ENCODE data around the gene SNTG2. TPM values are rescaled to one million over a fixed set of nuclear protein-coding genes. Genes with fewer than 3 reads are reported as not detected.

The SNTG2 gene
- total RNA-seq, 1 donor from 2014 or later: 2.7 TPM

GRCh38 chr2:1319393-1319792 lies 368.7 kb downstream of the SNTG2 start:
- no peak for DNase-seq

- DNase-seq: no peak
Observed at GRCh38 chr2:1321321-1321720, 370.7 kb downstream of the SNTG2 start.

- DNase-seq: no peak
Observed at GRCh38 chr2:1324884-1325283, 374.2 kb downstream of the SNTG2 start.

- DNase-seq: no peak
Observed at GRCh38 chr2:1328684-1329083, 378.0 kb downstream of the SNTG2 start.

GRCh38 chr2:1339388-1340140 lies 388.9 kb downstream of the SNTG2 start:
- DNase-seq: no peak

- no peak for DNase-seq
Observed at GRCh38 chr2:1340141-1340512, 389.5 kb downstream of the SNTG2 start.

GRCh38 chr2:1341404-1342120 lies 390.9 kb downstream of the SNTG2 start:
- peak; percentile 34 for DNase-seq

- no peak for DNase-seq
Observed at GRCh38 chr2:1348789-1349188, 398.1 kb downstream of the SNTG2 start.

- no peak for DNase-seq
Observed at GRCh38 chr2:1350111-1350510, 399.5 kb downstream of the SNTG2 start.

- DNase-seq: no peak
Observed at GRCh38 chr2:1353124-1353523, 402.5 kb downstream of the SNTG2 start.

- no peak for DNase-seq
Observed at GRCh38 chr2:1353543-1353942, 402.9 kb downstream of the SNTG2 start.

GRCh38 chr2:1360144-1360543 lies 409.5 kb downstream of the SNTG2 start:
- no peak for DNase-seq

GRCh38 chr2:1360557-1361250 lies 410.1 kb downstream of the SNTG2 start:
- no peak for DNase-seq

- no peak for DNase-seq
Observed at GRCh38 chr2:1363367-1363766, 412.7 kb downstream of the SNTG2 start.

GRCh38 chr2:1366546-1367134 lies 416.0 kb downstream of the SNTG2 start:
- DNase-seq: no peak

- no peak for DNase-seq
Observed at GRCh38 chr2:1367601-1368000, 417.0 kb downstream of the SNTG2 start.

GRCh38 chr2:1369905-1370304 lies 419.3 kb downstream of the SNTG2 start:
- no peak for DNase-seq

GRCh38 chr2:1370461-1370860 lies 419.8 kb downstream of the SNTG2 start:
- peak; percentile 43 for DNase-seq

- DNase-seq: no peak
Observed at GRCh38 chr2:1371082-1371481, 420.4 kb downstream of the SNTG2 start.

GRCh38 chr2:1373830-1374229 lies 423.2 kb downstream of the SNTG2 start:
- no peak for DNase-seq

GRCh38 chr2:1374287-1374686 lies 423.6 kb downstream of the SNTG2 start:
- no peak for DNase-seq

- no peak for DNase-seq
Observed at GRCh38 chr2:1375794-1376193, 425.1 kb downstream of the SNTG2 start.

GRCh38 chr2:1377473-1377872 lies 426.8 kb downstream of the SNTG2 start:
- DNase-seq: no peak
